HG03460 (cell line): ENCODE data around the gene FBXO42.
"Not testable (repeated sequence)": the region's sequence is repeated elsewhere in the genome, so short reads cannot be mapped to it uniquely, and the experiment has no call there.

ENCODE experiments used
- ATAC-seq: cut with Tn5 transposase; IDR thresholded peaks from one replicate; pipeline ENCODE4 v1.9.1; 2021; ENCODE audit not compliant: unreplicated experiment

Gene FBXO42

DNA sequence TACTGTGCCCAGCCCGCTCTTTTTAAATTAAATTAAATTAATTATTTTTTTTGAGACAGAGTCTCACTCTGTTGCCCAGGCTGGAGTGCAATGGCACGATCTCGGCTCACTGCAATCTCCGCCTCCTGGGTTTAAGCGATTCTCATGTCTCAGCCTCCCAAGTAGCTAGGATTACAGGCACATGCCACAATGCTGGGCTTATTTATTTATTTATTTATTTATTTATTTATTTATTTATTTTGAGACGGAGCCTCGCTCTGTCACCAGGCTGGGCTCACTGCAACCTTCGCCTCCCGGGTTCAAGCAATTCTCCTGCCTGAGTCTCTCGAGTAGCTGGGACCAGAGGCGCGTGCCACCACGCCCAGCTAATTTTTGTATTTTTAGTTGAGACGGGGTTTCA lies 129.6 kb downstream of the FBXO42 start:
- not testable (repeated sequence) for ATAC-seq

DNA sequence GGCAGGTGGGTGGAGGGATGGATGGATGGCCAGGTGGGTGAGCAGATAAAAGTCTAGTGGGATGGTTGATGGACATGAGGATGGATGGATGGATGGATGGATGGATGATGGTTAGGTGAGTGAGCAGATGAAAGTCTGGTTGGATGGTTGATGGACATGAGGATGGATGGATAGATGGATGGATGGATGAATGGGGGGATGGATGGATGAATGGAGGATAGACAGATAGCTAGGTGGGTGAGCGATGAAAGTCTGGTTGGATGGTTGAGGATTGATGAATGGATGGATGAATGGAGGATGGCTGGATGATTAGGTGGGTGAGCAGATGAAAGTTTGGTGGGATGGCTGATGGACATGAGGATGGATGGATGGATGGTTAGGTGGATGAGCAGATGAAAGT lies 130.8 kb downstream of the FBXO42 start:
- ATAC-seq = no peak

DNA sequence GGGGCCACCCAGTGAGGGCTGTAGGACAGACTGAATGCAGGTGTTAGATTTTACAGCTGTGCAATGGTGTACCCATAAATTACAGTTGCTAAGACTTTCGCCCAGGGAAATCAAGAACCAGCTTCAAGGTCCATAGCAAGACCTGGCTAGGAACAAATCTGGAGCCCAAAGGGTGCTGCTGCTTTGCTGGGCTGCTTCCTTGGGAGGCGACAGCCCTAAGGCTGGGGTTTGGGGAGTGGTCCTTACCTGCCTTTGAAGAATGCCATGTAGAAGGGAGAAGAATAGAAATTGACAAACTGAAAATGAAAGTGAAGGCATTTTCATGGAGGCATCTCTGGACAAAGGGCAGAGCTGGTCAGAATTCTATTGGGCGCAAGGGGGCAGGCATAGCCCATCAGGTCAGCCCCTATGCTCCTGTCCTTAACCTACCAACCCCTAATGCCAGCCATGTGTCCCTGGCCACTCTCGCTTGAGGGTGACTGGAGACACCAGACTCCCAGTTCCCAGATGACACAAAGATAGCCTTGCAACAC lies 132.2 kb downstream of the FBXO42 start:
- ATAC-seq = no peak

DNA sequence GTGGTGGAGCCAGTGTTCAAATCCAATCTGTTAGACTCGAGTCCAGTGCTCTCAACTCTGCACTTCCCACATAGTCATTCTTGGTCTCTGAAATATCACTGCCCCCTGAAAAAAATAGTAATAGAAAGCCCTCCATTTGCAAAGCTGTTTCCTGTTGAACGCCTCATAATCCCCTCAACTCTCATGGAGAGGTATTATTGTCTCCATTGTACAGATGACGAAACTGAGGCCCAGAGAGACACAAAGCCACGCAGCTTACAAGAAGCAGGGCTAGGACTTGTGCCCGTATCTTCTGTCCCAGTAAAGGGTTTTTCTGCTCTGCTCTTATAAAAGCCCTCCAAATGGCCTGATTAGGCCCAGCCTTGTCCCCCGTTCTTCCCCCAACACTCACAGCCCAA lies 133.6 kb downstream of the FBXO42 start:
- no peak for ATAC-seq

DNA sequence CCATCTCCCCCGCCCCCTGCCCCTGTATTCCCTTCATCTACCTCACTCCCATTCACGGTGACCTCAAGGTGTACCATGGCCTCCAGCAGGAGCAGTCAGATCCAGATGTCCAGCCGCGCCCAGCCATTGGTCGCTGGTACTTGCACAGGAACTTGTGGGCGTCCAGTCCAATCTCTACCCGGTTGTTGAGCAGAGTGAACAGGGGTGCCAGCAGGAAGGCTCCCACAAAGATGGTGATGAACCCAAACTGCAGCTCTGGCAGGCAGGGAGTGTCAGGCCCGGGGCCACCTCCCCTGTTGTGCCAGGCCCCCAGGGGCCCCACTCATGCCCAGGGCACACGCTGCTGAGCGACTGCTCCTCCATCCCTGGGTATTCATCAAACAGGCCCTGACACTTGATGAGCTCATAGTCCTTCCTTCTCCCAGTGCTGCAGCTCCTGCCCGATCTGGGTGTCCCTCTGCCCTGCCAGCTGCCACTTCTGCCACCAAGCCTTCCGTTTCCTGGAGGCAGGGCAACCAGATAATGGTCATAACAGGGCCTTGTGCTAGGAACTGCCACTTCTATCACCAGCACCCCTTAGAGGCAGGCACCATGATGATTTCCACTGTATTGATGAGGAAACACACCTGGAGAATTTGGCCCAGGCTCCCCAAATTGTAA lies 134.1 kb downstream of the FBXO42 start:
- ATAC-seq = no peak

DNA sequence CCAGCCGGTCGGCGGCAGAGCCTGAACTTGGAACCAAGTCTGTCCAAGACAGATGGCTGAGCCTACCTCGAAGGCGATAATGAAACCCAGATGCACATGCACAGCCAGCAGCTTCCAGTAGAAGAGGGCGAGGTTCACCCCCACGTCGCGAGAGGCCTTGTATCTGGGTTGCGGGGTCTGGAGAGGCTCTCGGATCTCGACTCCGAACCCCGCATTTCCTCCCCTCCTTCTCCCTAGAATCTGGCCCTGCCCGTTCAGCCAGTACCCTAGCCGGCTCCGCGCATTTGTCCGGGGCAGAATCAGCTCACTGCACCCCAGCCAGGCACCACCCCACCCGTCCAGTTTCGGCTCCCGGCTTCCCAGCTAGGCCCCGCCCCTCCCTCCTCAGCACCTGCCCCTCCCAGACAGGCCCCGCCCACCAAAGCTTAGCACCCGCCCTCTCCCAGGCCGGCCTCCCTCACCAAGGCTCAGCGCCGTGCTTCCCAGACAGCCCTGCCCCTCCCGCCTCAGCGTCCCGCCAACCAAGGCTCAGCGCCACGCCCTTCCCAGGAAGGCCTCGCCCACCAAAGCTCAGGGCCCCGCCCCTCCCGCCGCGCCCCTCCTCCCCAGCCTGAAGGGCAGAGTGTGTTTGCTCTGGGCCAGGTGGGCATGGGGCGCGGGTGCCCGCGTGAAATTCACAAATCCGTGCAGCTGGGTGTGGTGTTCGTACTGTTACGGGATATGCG lies 135.1 kb downstream of the FBXO42 start:
- ATAC-seq = peak; percentile 90

DNA sequence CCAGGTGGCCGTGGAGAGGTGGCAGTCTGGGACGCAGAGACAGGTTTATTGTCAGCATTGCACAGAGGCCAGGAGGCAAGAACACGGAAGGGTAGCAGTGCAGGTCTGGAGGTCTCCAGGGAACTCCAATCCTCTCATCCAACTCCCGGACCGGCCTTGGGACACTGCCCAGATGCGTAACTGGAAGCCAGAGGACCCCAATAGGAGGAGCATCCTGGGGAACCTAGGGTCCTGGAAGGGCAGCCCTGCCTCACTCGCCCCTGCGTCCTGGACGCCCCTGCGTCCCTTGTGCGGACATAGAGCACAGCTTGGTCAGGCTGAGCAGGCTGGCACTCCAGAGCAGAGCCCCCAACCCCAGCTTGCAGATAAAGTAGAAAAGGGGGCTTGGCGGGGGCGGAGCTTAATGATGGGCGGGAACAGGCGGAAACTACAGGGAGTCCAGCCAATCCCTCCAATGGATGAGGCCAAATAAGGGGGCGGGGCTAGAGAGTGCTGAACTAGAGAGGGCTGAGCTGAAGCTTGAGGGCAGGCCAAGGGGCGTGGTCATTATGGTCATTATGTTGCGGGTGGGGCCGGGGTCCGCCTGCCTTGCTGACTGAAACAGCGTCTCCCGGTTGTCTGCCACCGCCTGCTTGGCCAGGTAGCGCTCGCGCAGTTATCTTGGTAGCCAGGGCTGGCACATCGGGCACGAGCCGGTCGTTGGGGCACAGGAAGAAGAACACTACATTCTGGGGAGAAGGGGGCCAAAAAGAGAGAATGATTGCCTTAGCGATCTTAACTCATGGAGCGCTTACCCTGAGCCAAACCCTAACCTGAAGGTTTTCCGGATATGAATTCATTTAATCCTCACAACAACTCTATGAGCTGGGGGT lies 136.2 kb downstream of the FBXO42 start:
- ATAC-seq = peak; percentile 50

DNA sequence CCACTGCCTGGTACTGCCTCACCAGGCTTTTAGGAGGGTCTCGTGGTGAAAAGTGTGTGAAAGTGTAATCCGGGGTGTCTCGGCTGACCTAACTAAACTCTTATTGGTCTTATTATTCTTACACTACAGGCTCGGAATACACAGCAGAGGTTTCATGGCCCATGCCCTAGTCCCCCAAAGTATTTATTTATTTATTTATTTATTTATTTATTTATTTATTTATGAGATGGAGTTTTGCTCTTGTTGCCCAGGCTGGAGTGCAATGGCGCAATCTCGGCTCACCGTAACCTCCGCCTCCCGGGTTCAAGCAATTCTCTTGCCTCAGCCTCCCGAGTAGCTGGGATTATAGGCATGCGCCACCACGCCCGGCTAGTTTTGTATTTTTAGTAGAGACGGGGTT lies 137.0 kb downstream of the FBXO42 start:
- not testable (repeated sequence) for ATAC-seq

DNA sequence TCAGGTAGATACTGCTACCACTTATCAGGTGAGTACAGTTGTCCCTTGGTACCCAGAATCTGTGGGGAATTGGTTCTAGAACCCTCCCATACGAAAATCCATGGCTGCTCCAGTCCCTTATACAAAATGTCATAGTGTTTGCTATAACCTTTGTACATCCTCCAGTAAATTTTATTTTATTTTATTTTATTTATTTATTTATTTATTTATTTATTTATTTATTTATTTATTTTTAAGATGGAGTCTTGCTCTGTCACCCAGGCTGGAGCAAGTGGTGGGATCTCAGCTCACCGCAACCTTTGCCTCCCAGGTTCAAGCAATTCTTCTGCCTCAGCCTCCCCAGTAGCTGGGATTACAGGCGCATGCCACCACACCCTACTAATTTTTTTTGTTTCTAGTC lies 138.7 kb downstream of the FBXO42 start:
- ATAC-seq = not testable (repeated sequence)

DNA sequence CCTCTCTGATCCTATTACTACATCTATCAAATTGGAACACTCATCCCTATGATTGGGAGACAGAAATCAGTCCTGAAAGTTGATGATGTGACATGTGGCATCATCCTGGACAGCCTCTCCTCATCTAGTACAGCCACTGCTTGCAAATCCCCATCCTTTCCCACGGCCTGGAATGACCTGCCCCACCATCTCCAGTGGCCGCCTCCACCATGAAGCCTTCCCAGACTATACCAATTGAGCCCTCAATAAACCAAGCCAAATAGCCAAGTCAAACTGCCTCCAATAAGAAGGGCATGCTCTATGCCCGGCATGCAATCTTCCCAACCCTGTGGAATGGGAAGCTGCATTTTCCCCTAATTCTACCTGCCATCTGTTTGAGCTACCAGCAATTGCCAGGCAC lies 139.3 kb downstream of the FBXO42 start:
- ATAC-seq = no peak

DNA sequence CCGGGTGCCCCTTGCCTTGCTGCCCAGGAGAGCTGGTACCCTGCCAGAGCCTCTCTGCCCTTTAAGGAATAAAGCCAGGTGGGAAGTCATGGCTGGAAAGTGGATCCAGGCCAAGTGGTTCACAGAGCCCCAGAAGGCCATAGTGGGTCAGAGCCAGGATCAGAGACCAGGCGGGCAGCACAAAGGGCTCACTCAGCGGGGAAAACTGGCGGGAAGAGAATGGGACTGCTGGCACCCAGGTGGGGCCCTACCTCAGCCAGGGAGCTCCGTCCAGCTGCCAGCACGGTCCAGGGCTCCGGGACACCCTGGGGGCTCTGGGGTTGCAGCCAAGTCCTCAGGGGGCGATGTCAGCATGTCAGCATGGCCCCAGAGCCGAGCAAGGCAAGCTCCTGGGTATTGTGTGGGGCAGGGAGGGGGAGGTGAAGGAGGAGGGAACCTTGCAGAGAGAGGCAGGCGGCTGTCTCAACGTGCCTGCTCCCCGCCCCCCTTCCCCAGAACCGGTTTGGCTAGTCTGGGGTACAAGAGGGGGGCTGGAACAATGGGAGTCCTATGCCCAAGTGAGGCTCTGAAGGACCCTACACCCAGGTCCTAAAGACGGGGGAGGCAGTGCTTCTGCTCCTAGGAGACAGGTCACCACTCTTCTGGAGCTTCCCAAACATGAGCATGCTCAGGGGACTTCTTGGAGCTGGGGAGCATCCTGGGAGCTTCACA lies 139.9 kb downstream of the FBXO42 start, which contains the start of gene ARHGEF19:
ARHGEF19 (minus strand) TSS at position 402 of the 711 bp plus-strand sequence. CDS start 3,598 bp downstream, outside the sequence.
- ATAC-seq = no peak

DNA sequence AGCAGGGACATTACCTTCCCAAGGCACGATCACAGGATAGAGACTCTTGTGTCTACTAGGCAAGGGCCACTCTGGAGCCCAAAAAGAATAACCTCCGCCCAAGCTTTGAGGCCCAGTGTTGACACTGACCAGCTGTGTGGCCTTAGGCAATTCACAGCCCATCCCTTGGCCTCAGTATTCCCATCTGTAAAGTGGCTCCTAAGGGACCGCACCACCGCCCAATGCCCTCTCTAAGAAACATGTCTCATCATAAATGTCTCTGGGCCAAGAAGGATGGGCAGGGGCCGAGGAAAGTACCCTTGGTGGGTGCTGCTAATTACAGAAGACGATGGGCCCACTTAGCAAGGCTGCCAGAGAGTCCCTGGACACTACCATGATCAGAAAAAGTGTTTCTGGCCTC lies 140.5 kb downstream of the FBXO42 start:
- no peak for ATAC-seq

DNA sequence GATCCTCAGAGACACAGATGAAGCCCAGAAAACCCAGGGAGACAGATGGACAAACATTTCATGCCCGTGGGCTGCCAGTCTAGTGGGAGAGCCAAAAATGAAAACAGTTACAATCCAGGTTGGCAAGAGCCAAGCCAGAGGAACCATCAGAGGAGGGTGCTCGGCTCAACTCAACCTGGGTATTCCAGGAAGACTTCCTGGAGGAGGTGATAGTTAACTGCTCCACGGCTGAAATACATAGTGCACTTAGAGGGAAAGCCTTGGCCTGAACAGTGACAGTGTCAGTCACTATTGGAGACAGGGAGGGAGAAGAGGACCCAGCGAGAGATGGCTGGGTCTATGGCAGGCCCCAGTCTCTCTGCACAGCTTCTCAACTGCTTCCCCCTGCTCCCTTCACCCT lies 141.7 kb downstream of the FBXO42 start:
- ATAC-seq = no peak

DNA sequence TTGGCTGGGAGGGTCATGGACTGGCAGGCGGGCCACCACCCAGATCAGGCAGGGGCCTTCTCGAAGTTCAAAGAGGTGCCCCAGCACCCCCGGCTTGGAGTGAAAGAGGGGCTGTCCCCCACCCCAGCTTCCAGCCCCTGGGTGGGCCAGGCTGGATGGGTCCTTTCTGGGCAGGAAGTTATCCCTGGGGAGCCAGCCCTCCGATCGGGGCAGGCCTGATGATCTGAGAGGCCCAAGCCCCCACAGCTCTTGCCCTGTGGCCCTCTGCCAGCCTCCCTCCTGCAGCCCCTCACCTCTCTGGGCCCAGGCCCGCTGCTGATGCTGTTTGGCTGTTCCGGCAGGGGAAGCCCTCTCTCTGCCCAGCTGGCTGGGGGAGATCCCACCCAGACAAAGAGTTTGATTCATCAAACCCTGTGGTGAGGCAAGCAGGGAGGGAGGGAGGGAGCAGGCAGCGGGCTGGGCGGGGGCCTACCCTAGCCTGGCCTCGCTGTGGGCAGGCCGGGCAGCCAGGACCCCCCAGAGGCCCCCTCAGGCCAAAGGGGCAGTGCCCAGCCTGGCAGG lies 142.4 kb downstream of the FBXO42 start:
- no peak for ATAC-seq

DNA sequence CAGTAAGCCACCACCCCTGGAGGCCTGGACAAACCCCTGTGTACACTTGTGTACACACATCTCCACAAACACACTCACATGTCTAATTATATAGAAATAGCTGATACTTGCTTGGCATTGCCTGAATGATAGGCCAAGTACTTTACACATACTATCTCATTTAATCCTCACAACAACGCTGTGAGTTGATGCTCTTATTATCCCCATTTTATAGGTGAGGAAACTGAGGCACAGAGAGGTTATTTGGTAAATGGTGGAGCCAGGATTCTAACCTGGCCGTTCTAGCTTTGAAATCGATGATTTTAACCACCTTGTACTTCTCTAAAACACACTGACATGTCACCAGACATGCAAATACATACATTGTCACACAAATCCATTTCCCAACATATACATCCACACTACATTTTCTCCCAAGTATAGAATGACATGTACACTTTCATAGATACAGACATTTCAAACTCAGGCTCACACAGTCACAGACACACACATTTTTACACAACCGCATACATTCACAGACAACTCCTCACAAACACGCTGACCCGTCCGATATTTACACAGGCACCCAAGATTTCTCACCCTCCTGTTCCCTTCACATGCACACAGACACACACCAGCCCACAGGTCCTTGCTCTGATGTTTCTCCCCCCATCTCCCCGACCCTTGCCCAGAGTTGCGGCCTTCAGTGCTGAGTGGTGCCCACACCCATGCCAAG lies 143.0 kb downstream of the FBXO42 start:
- ATAC-seq = no peak

DNA sequence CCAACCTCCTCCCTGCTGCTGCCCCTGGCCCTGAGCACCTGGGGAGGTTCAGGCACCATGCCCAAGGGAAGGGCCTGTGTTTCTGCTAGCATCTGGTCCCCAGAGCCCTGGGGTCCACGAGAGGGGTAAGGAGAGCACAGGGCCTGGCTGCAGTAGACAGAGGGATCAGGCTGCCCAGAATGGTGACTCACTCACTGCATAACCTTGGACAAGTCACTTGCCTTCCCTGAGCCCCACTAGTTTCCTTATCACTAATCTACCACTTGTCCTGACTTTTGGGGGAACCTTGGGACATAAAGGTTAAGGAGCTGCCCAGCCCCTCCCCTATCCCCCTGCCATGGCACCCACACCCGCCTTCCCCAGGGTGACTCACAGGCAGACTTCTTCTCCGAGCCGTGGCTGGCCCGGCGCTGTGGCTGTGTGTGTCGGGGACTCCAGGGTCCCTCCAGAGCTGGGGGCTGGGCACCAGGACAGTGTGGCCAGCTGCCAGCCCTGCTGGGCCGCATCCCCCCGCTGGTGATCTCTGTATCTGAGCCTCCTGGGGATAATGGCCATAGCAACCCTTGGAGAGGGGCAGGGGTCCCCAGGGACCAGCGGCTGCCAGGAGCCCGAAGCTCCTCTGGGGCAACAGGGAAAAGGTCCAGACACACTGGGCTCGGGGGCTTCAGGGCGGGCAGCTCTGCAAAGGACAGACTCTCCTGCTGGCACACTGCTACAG lies 143.9 kb downstream of the FBXO42 start:
- ATAC-seq = no peak

DNA sequence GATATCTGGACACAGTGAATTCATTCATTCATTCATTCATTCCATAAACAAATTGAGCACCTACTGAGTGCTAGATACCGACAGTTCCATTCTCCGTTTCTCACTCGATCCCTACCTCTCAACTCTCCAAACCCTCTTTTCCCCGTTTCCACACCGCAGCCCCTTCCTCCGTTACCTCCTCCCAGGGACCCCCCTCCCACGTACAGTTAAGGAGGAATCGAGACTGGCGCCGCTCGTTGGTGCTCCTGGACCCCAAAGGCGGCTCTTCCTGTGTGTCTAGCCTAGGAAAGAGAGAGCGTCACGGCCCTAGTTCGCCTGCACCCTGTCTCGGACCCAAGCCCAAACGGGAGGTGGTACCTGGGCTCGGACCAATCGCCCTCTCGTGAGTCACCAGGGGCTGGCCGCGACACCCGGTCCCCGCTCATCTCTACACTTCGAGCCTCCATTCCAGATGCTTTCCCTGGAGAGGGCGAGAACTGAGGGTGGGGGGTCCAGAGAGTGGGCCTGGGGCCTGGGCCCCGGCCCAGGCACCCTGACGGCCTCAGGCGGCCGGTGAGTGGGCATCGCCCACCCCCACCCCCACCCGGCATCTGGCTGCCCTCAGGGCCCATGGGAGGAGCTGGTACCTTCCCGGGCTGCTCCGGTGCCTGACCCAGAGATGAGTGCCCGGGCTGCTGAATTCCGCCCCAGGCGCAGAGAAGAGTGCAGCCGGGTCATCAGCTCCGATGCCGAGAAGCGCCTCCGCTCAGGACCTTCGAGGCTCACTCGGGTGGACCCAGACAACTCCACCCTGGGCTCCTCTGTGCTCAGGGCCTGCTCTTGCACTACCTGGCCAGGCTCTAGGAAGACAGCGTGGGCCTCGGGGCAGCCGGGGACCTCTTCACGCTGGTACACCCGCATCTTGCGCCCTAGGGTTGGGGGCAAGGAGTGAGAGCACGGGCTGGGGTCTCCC lies 144.7 kb downstream of the FBXO42 start:
- ATAC-seq = no peak
